Activated CD8-positive, alpha-beta memory T cell treated with anti-CD3 and anti-CD28 coated beads, Interleukin-2, amount 50 U/mL, for 1 hour (primary cell): ENCODE measurements around the gene TCAF2.
"Not testable (repeated sequence)": the region's sequence is repeated elsewhere in the genome, so short reads cannot be mapped to it uniquely, and the experiment has no call there.

Experiments used
- DNase-seq: peaks from one replicate; pipeline ENCODE4 v3.0.0-alpha.2; 2020; ENCODE audit errors: extremely low read depth

Gene TCAF2

DNA sequence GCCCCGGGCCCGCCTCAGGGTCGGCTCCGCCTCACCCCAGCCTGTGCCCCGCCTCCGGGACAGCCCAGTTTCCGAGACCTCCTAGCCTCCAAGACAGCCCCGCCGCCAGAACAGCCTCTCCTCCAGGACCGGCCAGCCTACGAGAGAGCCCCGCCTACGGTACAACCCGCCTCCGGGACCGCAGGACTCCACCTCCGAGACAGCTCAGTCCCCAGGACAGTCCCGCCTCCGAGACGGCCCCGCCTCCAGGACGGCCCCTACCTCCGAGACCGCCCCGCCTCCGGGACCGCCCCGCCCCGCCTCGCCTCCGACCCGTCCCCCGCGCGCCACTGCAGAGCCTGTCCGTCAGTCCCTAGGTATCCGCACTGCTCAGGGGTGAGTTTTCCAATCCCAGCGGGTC lies at the start of gene TCAF2:
TCAF2 (plus strand) TSS at position 329 of the 400 bp plus-strand sequence.
- not testable (repeated sequence) for DNase-seq

DNA sequence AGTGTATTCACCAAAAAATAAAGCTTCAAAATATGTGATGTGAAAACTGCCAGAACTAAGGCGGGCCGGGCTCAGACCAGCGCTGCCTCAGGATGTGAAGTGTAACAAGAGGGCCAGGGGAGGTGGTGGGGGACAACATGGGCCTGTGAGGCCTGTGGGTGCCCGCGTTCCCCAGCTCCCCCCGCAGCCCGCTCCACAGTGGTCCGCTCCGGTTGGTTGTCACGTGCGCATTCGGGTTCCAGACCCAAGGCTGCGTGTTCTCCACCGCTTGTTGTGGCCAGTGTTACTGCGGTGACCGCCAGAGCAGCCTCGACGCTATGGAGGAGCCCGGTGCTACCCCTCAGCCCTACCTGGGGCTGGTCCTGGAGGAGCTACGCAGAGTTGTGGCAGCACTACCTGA lies 49.3 kb upstream of the TCAF2 start, which contains the start of gene CTAGE15:
CTAGE15 (plus strand) TSS at position 301 of the 400 bp plus-strand sequence; CDS start at position 318, 17 bp downstream.
- DNase-seq, result not testable (repeated sequence)

DNA sequence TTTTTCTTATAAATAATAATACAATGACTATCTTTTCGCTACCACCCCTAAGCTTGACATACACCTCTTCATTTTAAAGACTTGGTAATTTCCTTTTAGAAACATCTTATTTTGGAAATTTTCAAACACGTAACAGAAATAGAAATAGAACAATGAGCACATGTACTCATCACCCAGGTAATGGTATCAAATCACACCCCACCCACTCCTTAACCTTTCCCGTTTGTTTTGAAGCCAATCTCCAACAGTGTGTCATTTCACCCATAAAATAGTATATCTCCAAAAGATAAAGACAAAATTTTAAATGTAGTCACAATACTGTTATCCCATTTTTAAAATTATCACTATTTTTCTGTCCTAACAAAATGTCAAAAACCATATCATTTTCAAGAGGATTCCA lies 32.6 kb upstream of the TCAF2 start:
- not testable (repeated sequence) for DNase-seq

GRCh38 chr7:143589897-143590296 lies 30.9 kb upstream of the TCAF2 start:
- not testable (repeated sequence) for DNase-seq

DNA sequence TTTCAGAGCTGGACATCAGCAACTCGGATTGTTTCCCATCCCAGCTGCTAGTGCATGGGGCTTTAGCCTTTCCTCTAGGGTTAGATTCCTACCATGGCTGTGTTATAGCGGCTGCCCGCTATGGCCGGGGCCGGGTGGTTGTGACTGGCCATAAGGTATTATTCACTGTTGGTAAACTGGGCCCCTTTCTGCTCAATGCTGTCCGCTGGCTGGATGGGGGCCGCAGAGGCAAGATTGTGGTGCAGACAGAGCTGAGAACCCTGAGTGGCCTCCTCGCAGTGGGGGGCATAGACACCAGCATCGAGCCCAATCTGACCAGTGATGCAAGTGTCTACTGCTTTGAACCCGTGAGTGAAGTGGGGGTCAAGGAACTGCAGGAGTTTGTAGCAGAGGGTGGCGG lies 22.7 kb upstream of the TCAF2 start:
- DNase-seq, result not testable (repeated sequence)

GRCh38 chr7:143603549-143603948 lies 17.2 kb upstream of the TCAF2 start:
- not testable (repeated sequence) for DNase-seq

DNA sequence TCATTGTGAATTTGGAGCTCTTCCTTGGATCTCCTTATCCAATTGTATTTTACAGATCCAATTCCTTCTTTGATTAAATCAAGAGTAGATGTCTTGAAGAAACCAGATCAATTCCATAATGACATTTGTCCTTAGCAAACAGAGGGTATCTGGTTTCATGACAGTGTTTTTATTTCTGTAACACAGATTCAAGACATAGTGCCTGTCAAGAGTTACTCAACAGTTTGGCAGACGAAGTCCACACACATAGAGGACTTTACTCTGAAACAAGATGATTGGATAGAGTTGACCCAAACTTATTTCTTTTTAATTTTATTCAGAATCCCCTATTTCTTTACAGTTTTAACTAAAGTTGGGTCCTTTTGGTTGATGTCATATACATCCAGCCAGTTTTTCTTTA lies 14.7 kb upstream of the TCAF2 start:
- DNase-seq, result not testable (repeated sequence)

DNA sequence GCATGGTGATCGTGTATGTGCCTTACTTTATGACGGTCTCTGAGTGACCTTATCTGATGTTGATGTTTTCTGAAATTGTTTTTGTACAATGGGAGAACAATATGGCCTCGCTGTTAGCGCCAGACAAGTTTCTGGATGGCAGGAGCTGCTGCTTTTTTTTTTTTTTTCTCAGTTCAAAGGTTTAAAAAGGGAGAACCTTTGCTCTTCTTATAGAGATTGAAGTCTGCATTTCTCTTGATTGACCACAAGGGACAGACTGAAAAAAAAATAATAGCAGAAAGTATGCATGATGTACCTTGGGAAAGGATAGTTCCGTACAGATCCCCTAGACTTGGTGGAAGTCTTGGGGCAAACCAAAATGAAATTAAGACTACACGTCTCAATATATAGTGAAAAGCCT lies 5.2 kb upstream of the TCAF2 start:
- DNase-seq, result not testable (repeated sequence)

GRCh38 chr7:143617204-143617603 lies 3.6 kb upstream of the TCAF2 start:
- DNase-seq, result not testable (repeated sequence)

DNA sequence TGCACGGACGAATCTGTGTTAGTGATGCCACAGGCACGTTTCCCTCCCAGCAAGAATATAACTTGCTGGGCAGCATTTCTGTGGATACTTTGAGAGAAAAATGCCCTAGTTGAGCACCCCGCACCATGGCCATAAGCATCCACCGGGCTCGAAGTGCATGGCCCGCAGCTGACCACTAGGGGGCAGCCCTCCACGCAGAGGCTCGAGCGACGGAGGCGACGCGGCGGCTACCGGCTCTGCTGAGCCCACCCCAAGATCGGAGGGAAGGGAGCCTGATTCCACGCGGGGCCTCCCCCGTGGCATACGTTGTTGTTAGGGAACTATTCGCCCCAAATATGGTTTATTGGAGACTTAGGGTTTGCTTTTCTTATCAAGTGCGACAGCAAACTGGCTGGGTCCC lies 716 bp upstream of the TCAF2 start:
- DNase-seq, result not testable (repeated sequence)

- DNase-seq, result not testable (repeated sequence)
Observed at GRCh38 chr7:143621175-143621574, 401 bp downstream of the TCAF2 start.

GRCh38 chr7:143622130-143622529 lies 1.4 kb downstream of the TCAF2 start:
- not testable (repeated sequence) for DNase-seq

DNA sequence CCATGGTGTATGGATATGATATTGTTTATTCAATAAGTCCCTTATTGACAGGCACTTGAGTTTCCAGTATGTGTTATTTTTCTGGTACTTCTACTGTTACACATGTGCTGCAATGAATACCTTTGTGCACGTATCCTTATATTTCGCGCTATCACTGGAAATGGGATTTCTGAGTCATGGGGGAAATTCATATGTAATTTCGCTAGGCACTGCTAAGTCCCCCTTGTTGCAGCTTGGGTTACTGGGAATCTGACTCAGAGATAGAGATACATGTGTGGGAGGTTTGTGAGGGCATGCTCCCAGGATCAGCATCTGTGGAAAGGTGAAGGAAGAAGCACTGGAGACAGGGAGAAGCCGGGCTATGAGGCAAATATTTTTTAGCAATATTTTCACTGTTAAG lies 9.9 kb downstream of the TCAF2 start:
- not testable (repeated sequence) for DNase-seq

GRCh38 chr7:143632506-143632905 lies 11.7 kb downstream of the TCAF2 start:
- not testable (repeated sequence) for DNase-seq

- DNase-seq, result not testable (repeated sequence)
Observed at GRCh38 chr7:143633013-143633618, 12.3 kb downstream of the TCAF2 start.

DNA sequence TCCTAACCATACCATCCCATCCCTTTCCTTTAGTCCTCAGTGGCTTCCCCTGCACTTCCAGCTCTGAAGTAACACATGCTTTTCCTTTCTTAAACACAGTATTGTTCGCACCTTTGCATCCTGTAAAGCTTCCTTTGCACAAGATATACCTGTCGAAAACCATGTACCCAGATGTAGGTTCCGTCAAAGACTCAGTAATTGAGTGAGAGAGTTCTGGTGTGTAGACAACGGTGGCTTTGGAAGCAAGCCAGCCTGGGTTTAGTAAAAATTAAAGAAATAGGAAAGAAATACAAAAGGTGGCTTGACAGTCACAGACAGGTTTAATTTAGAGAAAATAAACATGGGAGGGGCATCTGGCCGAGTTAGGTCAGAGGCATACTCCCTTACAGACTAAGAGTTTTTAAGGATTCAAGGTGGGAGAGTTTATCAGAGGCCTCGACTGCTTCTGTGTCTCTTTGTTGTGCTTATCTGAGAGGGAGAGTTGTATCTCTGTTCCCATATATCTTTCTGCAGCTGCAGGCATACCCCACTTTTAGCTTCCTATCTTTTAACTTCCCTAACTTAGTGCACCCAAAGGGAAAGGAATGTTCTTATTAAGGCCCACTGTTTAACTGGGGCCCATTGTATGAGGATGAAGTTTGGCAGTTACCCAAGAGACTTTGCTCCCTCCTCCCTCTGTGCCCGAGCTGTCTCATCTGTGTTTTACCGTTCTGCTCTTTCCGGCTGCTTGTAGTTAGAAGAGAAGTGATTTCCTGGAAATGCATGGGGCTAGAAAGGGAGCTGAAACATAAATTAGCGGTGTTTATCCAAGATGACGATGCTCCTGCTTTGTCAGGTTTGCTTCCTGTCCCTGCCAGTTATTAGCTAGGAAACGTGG lies 14.8 kb downstream of the TCAF2 start:
- DNase-seq, result not testable (repeated sequence)

DNA sequence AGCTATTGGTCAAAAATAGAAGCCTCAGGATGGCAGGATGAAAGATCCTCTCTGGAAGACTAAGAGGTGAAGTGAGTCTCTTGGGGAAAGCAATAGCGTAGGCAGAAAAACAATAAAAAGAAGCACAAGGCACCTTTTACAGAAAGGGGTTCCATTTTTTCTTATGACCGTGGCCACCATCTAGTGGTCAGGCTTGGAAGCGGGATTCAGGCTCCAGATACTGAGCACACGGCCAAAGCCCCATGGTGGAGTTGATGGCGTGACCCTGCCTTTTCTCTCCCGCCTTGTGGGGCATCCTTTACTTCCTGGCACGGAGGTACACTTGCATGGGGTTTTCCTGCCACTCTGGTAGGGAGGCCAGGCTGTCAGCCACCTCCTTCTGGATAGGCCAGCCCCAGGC lies 18.6 kb downstream of the TCAF2 start:
- not testable (repeated sequence) for DNase-seq

DNA sequence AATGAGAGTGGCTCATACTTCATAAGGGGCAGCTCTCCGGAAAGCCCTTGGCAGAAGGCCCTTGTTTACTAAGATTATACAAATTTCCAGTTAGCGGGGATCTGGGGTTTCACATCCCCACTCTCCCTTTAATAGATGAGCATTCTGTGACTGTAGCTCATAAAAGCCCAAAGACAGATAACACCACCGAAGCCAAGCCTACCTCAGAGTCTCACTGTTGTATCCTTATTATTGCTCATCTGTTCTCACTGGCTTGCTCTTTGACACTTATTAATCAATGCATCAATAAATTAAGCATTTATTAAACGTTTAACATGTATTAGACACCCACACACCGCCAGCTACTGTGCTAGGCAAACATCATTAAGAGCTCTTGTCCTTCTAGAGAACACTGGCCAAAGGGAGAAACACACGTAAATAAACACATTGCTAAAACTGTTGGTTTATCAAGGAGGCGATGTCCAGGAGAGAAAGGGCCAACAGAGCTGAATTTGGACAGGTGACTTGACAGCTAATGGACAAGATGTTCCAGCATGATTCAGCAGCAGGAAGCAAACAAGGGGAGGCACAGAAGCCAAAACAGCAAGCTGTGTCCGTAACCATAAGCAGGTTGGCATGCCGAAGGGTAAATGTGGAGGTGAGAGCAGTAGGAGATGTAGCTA lies 19.9 kb downstream of the TCAF2 start:
- DNase-seq, result not testable (repeated sequence)

- not testable (repeated sequence) for DNase-seq
Observed at GRCh38 chr7:143646598-143646997, 25.8 kb downstream of the TCAF2 start.

GRCh38 chr7:143649902-143650301 lies 29.1 kb downstream of the TCAF2 start:
- DNase-seq, result not testable (repeated sequence)

DNA sequence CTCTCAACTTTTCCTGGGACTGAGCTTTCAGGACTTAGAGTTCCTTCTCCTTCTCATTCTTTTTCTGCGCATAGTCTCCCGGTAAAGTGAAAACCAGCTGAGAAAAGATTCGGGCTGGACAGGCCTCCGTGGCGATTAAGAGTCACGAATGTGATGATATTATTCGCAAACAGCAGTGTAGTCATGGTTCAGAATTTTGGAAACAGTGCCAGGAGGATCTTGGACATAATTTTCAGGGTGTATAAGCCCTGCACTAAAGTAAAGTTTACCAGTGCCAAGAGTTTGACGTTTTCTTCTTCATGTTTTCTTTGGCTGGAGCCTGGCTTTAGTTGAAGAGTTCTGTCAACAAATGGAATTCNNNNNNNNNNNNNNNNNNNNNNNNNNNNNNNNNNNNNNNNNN lies 29.7 kb downstream of the TCAF2 start:
- not testable (repeated sequence) for DNase-seq
